Measurements from ENCODE around the gene DNPH1. TPM values are rescaled to one million over a fixed set of nuclear protein-coding genes. Genes with fewer than 3 reads are reported as not detected.

The DNPH1 gene
- total and polyA plus RNA-seq, 9 of the 15 experiments (the other 6 are each of a cell fraction or from before 2014, with no cell fraction given), result 7.3 to 300 (median 68.7) TPM

- TF ChIP-seq RERE (CRISPR knock-in tag; IDR thresholded peaks at IDR 0.05; ENCODE audit: borderline replicate concordance) (no peak), NFRKB (IDR thresholded peaks at IDR 0.05; ENCODE audit: low read depth) (peak; percentile 71; the same call in 1 of the 2 replicates), FOXK1 (CRISPR knock-in tag; IDR thresholded peaks at IDR 0.05; ENCODE audit: borderline replicate concordance) (no peak), NONO (IDR thresholded peaks at IDR 0.05; ENCODE audit: low read depth in 2 of 2, low read length in 1 of 2) (no peak), SIRT6 (IDR thresholded peaks at IDR 0.05; ENCODE audit: low read depth, low read length) (no peak), ZNF699 (CRISPR knock-in tag; IDR thresholded peaks at IDR 0.05; ENCODE audit: insufficient replicate concordance) (no peak), GATAD2B (IDR thresholded peaks at IDR 0.05; ENCODE audit: borderline replicate concordance) (no peak), MCM2 (IDR thresholded peaks at IDR 0.05; ENCODE audit: low read depth) (no peak), E2F3 (CRISPR knock-in tag; IDR thresholded peaks at IDR 0.05) (no peak), STAG1 (CRISPR knock-in tag; IDR thresholded peaks at IDR 0.05; ENCODE audit: borderline replicate concordance) (no peak), SNRNP70 (optimal IDR thresholded peaks at IDR 0.05; ENCODE audit: low read depth, low read length) (no peak), ZNF398 (CRISPR knock-in tag; IDR thresholded peaks at IDR 0.05) (no peak), GABPB1 (CRISPR knock-in tag; IDR thresholded peaks at IDR 0.05) (no peak), SIN3A (IDR thresholded peaks at IDR 0.05; ENCODE audit: borderline replicate concordance in 2 of 2, control insufficient read depth in 1 of 2, low read depth in 2 of 2, low read length in 2 of 2) (no peak), ZEB2 (IDR thresholded peaks at IDR 0.05) (0 out of 2 replicates have a peak, but pooled peaks have one; percentile 46), ZNF707 (CRISPR knock-in tag; conservative IDR thresholded peaks at IDR 0.05) (no peak), LEF1 (IDR thresholded peaks at IDR 0.05) (peak; percentile 66; the same call in 1 of the 2 replicates), CCNT2 (IDR thresholded peaks at IDR 0.05; ENCODE audit: borderline replicate concordance, extremely low read depth, insufficient read length, low read depth, low read length) (no peak), COPS2 (conservative IDR thresholded peaks at IDR 0.05) (no peak), HNRNPL (IDR thresholded peaks at IDR 0.05; ENCODE audit: low read depth, low read length) (no peak), ARNT (IDR thresholded peaks at IDR 0.05) (no peak)
Measured at GRCh38 chr6:43183441-43183840, 45.8 kb downstream of the DNPH1 start (continued).
